Measurements from ENCODE around the gene FOCAD. TPM values are rescaled to one million over a fixed set of nuclear protein-coding genes. Genes with fewer than 3 reads are reported as not detected.

FOCAD gene
- polyA plus RNA-seq, 2 donors, result 4.6 to 6.1 TPM

GRCh38 chr9:20811872-20812271, 127.8 kb downstream of the FOCAD start:
- H3K27ac ChIP-seq (ENCODE audit: low read depth in 2 of 2, low read length in 1 of 2), result no peak overlapping the region
- no peaks in the 10 kb centered on the region for H3K9me3 ChIP-seq (ENCODE audit: control insufficient read depth in 2 of 2, insufficient read depth in 1 of 2, low read depth in 1 of 2, low read length in 1 of 2)
- no peak overlapping the region for H3K4me3 ChIP-seq (ENCODE audit: low read depth in 1 of 2, low read length in 2 of 2)
- H3K4me1 ChIP-seq (ENCODE audit: control insufficient read depth in 2 of 2, insufficient read depth in 2 of 2, low read length in 1 of 2), result no peaks in the 10 kb centered on the region
- H3K36me3 ChIP-seq (ENCODE audit: control insufficient read depth in 2 of 2, insufficient read depth in 2 of 2, low read length in 1 of 2), result no peaks in the 10 kb centered on the region
- H3K27me3 ChIP-seq (ENCODE audit: control insufficient read depth in 1 of 2, insufficient read depth in 2 of 2, low read length in 2 of 2), result no peaks in the 10 kb centered on the region

- Histone ChIP-seq H3K36me3 (ENCODE audit: control insufficient read depth in 2 of 2, insufficient read depth in 2 of 2, low read length in 1 of 2) (no peaks in the 10 kb centered on the region), H3K9me3 (ENCODE audit: control insufficient read depth in 2 of 2, insufficient read depth in 1 of 2, low read depth in 1 of 2, low read length in 1 of 2) (no peaks in the 10 kb centered on the region), H3K27me3 (ENCODE audit: control insufficient read depth in 1 of 2, insufficient read depth in 2 of 2, low read length in 2 of 2) (no peaks in the 10 kb centered on the region), H3K4me3 (ENCODE audit: low read depth in 1 of 2, low read length in 2 of 2) (no peak overlapping the region), H3K27ac (ENCODE audit: low read depth in 2 of 2, low read length in 1 of 2) (no peak overlapping the region), H3K4me1 (ENCODE audit: control insufficient read depth in 2 of 2, insufficient read depth in 2 of 2, low read length in 1 of 2) (no peaks in the 10 kb centered on the region)
- WGBS, 2 donors, result 58 to 60% methylated on average over 5 of the region's 5 CpGs
Measured at GRCh38 chr9:20815923-20816703, 132.1 kb downstream of the FOCAD start.

- H3K27ac ChIP-seq (ENCODE audit: low read depth in 2 of 2, low read length in 1 of 2), result no peak overlapping the region
- H3K27me3 ChIP-seq (ENCODE audit: control insufficient read depth in 1 of 2, insufficient read depth in 2 of 2, low read length in 2 of 2), result no peaks in the 10 kb centered on the region
- no peaks in the 10 kb centered on the region for H3K36me3 ChIP-seq (ENCODE audit: control insufficient read depth in 2 of 2, insufficient read depth in 2 of 2, low read length in 1 of 2)
- H3K9me3 ChIP-seq (ENCODE audit: control insufficient read depth in 2 of 2, insufficient read depth in 1 of 2, low read depth in 1 of 2, low read length in 1 of 2), result no peaks in the 10 kb centered on the region
- H3K4me1 ChIP-seq (ENCODE audit: control insufficient read depth in 2 of 2, insufficient read depth in 2 of 2, low read length in 1 of 2), result no peaks in the 10 kb centered on the region
- H3K4me3 ChIP-seq (ENCODE audit: low read depth in 1 of 2, low read length in 2 of 2), result no peak overlapping the region
Measured at GRCh38 chr9:20823051-20823450, 139.0 kb downstream of the FOCAD start.

GRCh38 chr9:20831028-20831427, 147.0 kb downstream of the FOCAD start:
- WGBS, 2 donors, result 84 to 87% methylated on average over 3 of the region's 3 CpGs
- no peaks in the 10 kb centered on the region for H3K4me1 ChIP-seq (ENCODE audit: control insufficient read depth in 2 of 2, insufficient read depth in 2 of 2, low read length in 1 of 2)

GRCh38 chr9:20832775-20833174, 148.7 kb downstream of the FOCAD start:
- no peaks in the 10 kb centered on the region for H3K27me3 ChIP-seq (ENCODE audit: control insufficient read depth in 1 of 2, insufficient read depth in 2 of 2, low read length in 2 of 2)
- no peaks in the 10 kb centered on the region for H3K4me1 ChIP-seq (ENCODE audit: control insufficient read depth in 2 of 2, insufficient read depth in 2 of 2, low read length in 1 of 2)
- H3K36me3 ChIP-seq (ENCODE audit: control insufficient read depth in 2 of 2, insufficient read depth in 2 of 2, low read length in 1 of 2), result peaks cover 0 to 2% of the 10 kb centered on the region in 2 donors
- no peak overlapping the region for H3K27ac ChIP-seq (ENCODE audit: low read depth in 2 of 2, low read length in 1 of 2)
- H3K4me3 ChIP-seq (ENCODE audit: low read depth in 1 of 2, low read length in 2 of 2), result no peak overlapping the region
- H3K9me3 ChIP-seq (ENCODE audit: control insufficient read depth in 2 of 2, insufficient read depth in 1 of 2, low read depth in 1 of 2, low read length in 1 of 2), result no peaks in the 10 kb centered on the region
- WGBS, 2 donors, result 84 to 88% methylated on average over 2 of the region's 2 CpGs

More at GRCh38 chr9:20831028-20831427, 147.0 kb downstream of the FOCAD start:
- Histone ChIP-seq H3K27me3 (ENCODE audit: control insufficient read depth in 1 of 2, insufficient read depth in 2 of 2, low read length in 2 of 2) (no peaks in the 10 kb centered on the region), H3K4me3 (ENCODE audit: low read depth in 1 of 2, low read length in 2 of 2) (no peak overlapping the region), H3K36me3 (ENCODE audit: control insufficient read depth in 2 of 2, insufficient read depth in 2 of 2, low read length in 1 of 2) (peaks cover 0 to 2% of the 10 kb centered on the region in 2 donors), H3K27ac (ENCODE audit: low read depth in 2 of 2, low read length in 1 of 2) (no peak overlapping the region), H3K9me3 (ENCODE audit: control insufficient read depth in 2 of 2, insufficient read depth in 1 of 2, low read depth in 1 of 2, low read length in 1 of 2) (no peaks in the 10 kb centered on the region)

- 66 to 73% methylated on average over 6 of the region's 6 CpGs for WGBS, 2 donors
- Histone ChIP-seq H3K27me3 (ENCODE audit: control insufficient read depth in 1 of 2, insufficient read depth in 2 of 2, low read length in 2 of 2) (no peaks in the 10 kb centered on the region), H3K4me3 (ENCODE audit: low read depth in 1 of 2, low read length in 2 of 2) (no peak overlapping the region), H3K27ac (ENCODE audit: low read depth in 2 of 2, low read length in 1 of 2) (no peak overlapping the region), H3K36me3 (ENCODE audit: control insufficient read depth in 2 of 2, insufficient read depth in 2 of 2, low read length in 1 of 2) (peaks cover 0 to 2% of the 10 kb centered on the region in 2 donors), H3K9me3 (ENCODE audit: control insufficient read depth in 2 of 2, insufficient read depth in 1 of 2, low read depth in 1 of 2, low read length in 1 of 2) (no peaks in the 10 kb centered on the region), H3K4me1 (ENCODE audit: control insufficient read depth in 2 of 2, insufficient read depth in 2 of 2, low read length in 1 of 2) (no peaks in the 10 kb centered on the region)
Measured at GRCh38 chr9:20835377-20836286, 151.6 kb downstream of the FOCAD start.

GRCh38 chr9:20837166-20837565, 153.1 kb downstream of the FOCAD start:
- H3K9me3 ChIP-seq (ENCODE audit: control insufficient read depth in 2 of 2, insufficient read depth in 1 of 2, low read depth in 1 of 2, low read length in 1 of 2), result no peaks in the 10 kb centered on the region
- no peak overlapping the region for H3K4me3 ChIP-seq (ENCODE audit: low read depth in 1 of 2, low read length in 2 of 2)
- H3K4me1 ChIP-seq (ENCODE audit: control insufficient read depth in 2 of 2, insufficient read depth in 2 of 2, low read length in 1 of 2), result no peaks in the 10 kb centered on the region
- no peaks in the 10 kb centered on the region for H3K27me3 ChIP-seq (ENCODE audit: control insufficient read depth in 1 of 2, insufficient read depth in 2 of 2, low read length in 2 of 2)
- WGBS, 2 donors, result 93% methylated on average over 3 of the region's 3 CpGs
- H3K27ac ChIP-seq (ENCODE audit: low read depth in 2 of 2, low read length in 1 of 2), result no peak overlapping the region
- peaks cover 0 to 2% of the 10 kb centered on the region in 2 donors for H3K36me3 ChIP-seq (ENCODE audit: control insufficient read depth in 2 of 2, insufficient read depth in 2 of 2, low read length in 1 of 2)

GRCh38 chr9:20838218-20838617, 154.2 kb downstream of the FOCAD start:
- Histone ChIP-seq H3K4me1 (ENCODE audit: control insufficient read depth in 2 of 2, insufficient read depth in 2 of 2, low read length in 1 of 2) (no peaks in the 10 kb centered on the region), H3K27me3 (ENCODE audit: control insufficient read depth in 1 of 2, insufficient read depth in 2 of 2, low read length in 2 of 2) (no peaks in the 10 kb centered on the region), H3K36me3 (ENCODE audit: control insufficient read depth in 2 of 2, insufficient read depth in 2 of 2, low read length in 1 of 2) (peaks cover 0 to 2% of the 10 kb centered on the region in 2 donors), H3K27ac (ENCODE audit: low read depth in 2 of 2, low read length in 1 of 2) (no peak overlapping the region), H3K4me3 (ENCODE audit: low read depth in 1 of 2, low read length in 2 of 2) (no peak overlapping the region), H3K9me3 (ENCODE audit: control insufficient read depth in 2 of 2, insufficient read depth in 1 of 2, low read depth in 1 of 2, low read length in 1 of 2) (no peaks in the 10 kb centered on the region)
- WGBS, 2 donors, result 35 to 60% methylated on average over 1 of the region's 1 CpG

GRCh38 chr9:20844916-20845315, 160.9 kb downstream of the FOCAD start:
- H3K36me3 ChIP-seq (ENCODE audit: control insufficient read depth in 2 of 2, insufficient read depth in 2 of 2, low read length in 1 of 2), result no peaks in the 10 kb centered on the region
- H3K9me3 ChIP-seq (ENCODE audit: control insufficient read depth in 2 of 2, insufficient read depth in 1 of 2, low read depth in 1 of 2, low read length in 1 of 2), result no peaks in the 10 kb centered on the region
- no peaks in the 10 kb centered on the region for H3K4me1 ChIP-seq (ENCODE audit: control insufficient read depth in 2 of 2, insufficient read depth in 2 of 2, low read length in 1 of 2)
- no peak overlapping the region for H3K27ac ChIP-seq (ENCODE audit: low read depth in 2 of 2, low read length in 1 of 2)
- H3K27me3 ChIP-seq (ENCODE audit: control insufficient read depth in 1 of 2, insufficient read depth in 2 of 2, low read length in 2 of 2), result no peaks in the 10 kb centered on the region
- no peak overlapping the region for H3K4me3 ChIP-seq (ENCODE audit: low read depth in 1 of 2, low read length in 2 of 2)
- 88 to 92% methylated on average over 2 of the region's 2 CpGs for WGBS, 2 donors
